ENCODE measurements around the gene ALKAL2.

ALKAL2 gene

GRCh38 chr2:238869-239268 lies 49.0 kb downstream of the ALKAL2 start:
- DNase-seq: no peak

- no peak for DNase-seq
Observed at GRCh38 chr2:238431-238830, 49.5 kb downstream of the ALKAL2 start.

GRCh38 chr2:237878-238277 lies 50.0 kb downstream of the ALKAL2 start:
- DNase-seq: no peak

- DNase-seq: no peak
Observed at GRCh38 chr2:236993-237539, 50.8 kb downstream of the ALKAL2 start.

DNA sequence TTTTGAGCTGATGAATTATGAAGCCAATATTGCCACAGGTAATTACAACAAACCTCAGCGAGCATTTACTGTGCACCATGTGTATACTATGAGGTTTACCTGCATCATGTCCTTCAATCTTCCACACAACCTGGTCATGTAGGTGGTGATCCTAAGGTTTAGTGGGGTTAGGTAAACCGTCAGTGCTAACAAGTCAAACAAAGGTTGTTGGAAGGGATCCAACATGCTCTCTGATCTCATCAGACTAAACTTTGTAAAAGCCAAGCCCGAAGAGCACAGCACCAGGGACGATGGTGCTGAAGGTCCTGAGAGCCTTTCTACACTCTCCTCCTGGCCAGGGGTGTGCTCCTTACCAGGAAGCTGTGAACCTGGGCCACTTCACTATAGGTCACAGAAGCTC lies 53.5 kb downstream of the ALKAL2 start:
- DNase-seq: no peak

DNA sequence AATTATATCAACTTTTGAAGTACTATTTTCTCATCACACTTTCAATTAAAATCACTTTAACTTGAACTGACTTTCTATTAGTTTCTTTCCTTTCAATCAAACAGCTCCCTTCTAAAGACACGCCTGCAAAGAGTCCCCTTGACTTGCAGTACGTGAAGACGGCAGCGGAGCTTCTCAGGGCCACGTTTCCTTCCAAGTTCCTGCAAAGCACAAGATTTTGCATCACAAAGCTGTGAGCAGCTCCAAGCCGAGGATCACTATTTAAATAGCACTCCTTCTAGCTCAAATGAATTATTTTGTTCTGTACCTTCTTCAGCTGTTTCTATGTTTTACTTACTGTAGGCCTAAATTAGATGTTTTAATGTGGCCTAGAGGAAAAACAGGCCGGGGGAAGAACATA lies 54.9 kb downstream of the ALKAL2 start:
- no peak for DNase-seq

GRCh38 chr2:231521-232185 lies 56.2 kb downstream of the ALKAL2 start:
- DNase-seq: no peak
